BE2C (cell line): ENCODE data around the gene EPHA2.
"Not testable (repeated sequence)": the region's sequence is repeated elsewhere in the genome, so short reads cannot be mapped to it uniquely, and the experiment has no call there.

Experiments
- DNase-seq: peaks from one replicate; pipeline ENCODE4 v3.0.0-alpha.2; 2020
- H3K27me3 ChIP-seq: fragments of 250-450 bp; sonication (Bioruptor Pico); 2 replicates; pipeline ENCODE4 v1.5.1; 2020; ENCODE audit warnings: mild to moderate bottlenecking
- H3K36me3 ChIP-seq: fragments of 250-450 bp; sonication (Bioruptor Pico); 2 replicates; pipeline ENCODE4 v1.5.1; 2020; ENCODE audit warnings: mild to moderate bottlenecking
- H3K4me1 ChIP-seq: fragments of 250-450 bp; sonication (Bioruptor Pico); 2 replicates; pipeline ENCODE4 v1.5.1; 2020
- H3K4me3 ChIP-seq: 2 replicates; pipeline ENCODE4 v1.5.1; 2011; ENCODE audit warnings: low read depth, low read length
- H3K9me3 ChIP-seq: fragments of 250-450 bp; sonication (Bioruptor Pico); 2 replicates; pipeline ENCODE4 v1.5.1; 2020
- TF ChIP-seq, protein P1 (sequence below): IDR thresholded peaks from 2 replicates; pipeline ENCODE4 v1.5.1; 2012; ENCODE audit warnings: mild to moderate bottlenecking, low read depth, low read length

Gene EPHA2

DNA sequence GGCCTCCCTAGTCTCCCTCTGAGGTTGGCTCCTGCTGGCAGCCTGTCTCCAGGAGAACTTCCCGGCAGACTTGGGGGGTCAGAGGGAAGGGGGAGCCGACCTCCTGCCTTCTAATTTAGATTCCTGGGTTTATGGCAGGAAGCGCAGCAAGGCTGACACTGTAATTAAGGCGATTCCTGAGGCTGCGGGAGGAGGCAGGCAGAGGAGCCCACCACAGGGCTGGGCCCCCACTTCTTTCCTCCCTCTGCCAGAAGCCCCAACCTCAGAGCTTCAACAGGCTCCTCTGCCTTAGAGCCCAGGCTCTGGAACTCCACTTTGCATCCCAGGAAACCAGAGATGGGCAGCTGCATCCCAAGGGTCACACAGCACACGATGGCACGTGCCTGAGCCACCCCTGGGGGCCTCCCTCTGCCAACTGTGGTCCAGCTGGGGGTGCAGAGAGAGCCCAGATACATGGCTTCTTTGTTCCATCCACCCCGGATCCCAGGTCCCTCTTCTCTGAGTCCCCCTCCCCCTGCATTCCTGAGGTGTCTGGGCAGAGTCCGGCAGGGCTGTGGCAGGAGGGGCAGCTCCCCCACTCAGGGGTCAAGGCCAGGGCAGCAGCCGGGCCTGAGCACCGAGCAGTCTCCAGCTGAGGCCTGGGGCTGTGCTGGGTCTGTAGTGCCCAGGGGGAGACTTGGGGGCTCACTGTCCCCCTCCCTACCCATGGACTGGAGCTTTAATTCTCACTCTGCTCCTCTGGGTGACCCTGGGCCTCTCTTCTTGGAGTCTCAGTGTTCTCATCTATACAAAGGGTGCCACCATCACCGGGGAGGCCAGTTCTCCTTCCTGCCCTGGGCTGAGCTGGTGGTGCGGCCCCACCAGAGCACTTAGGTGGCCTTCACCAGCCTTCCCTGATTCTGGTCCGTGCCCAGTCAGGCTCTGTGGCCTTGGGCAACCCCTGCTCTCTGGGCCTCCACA lies 43.0 kb downstream of the EPHA2 start:
- H3K4me1 ChIP-seq, result no peaks in the 10 kb centered on the region
- no peaks in the 10 kb centered on the region for H3K36me3 ChIP-seq
- TF ChIP-seq, protein P1, sequence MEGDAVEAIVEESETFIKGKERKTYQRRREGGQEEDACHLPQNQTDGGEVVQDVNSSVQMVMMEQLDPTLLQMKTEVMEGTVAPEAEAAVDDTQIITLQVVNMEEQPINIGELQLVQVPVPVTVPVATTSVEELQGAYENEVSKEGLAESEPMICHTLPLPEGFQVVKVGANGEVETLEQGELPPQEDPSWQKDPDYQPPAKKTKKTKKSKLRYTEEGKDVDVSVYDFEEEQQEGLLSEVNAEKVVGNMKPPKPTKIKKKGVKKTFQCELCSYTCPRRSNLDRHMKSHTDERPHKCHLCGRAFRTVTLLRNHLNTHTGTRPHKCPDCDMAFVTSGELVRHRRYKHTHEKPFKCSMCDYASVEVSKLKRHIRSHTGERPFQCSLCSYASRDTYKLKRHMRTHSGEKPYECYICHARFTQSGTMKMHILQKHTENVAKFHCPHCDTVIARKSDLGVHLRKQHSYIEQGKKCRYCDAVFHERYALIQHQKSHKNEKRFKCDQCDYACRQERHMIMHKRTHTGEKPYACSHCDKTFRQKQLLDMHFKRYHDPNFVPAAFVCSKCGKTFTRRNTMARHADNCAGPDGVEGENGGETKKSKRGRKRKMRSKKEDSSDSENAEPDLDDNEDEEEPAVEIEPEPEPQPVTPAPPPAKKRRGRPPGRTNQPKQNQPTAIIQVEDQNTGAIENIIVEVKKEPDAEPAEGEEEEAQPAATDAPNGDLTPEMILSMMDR, result no peak
- H3K4me3 ChIP-seq, result no peak overlapping the region
- no peaks in the 10 kb centered on the region for H3K27me3 ChIP-seq
- no peak for DNase-seq
- no peaks in the 10 kb centered on the region for H3K9me3 ChIP-seq

DNA sequence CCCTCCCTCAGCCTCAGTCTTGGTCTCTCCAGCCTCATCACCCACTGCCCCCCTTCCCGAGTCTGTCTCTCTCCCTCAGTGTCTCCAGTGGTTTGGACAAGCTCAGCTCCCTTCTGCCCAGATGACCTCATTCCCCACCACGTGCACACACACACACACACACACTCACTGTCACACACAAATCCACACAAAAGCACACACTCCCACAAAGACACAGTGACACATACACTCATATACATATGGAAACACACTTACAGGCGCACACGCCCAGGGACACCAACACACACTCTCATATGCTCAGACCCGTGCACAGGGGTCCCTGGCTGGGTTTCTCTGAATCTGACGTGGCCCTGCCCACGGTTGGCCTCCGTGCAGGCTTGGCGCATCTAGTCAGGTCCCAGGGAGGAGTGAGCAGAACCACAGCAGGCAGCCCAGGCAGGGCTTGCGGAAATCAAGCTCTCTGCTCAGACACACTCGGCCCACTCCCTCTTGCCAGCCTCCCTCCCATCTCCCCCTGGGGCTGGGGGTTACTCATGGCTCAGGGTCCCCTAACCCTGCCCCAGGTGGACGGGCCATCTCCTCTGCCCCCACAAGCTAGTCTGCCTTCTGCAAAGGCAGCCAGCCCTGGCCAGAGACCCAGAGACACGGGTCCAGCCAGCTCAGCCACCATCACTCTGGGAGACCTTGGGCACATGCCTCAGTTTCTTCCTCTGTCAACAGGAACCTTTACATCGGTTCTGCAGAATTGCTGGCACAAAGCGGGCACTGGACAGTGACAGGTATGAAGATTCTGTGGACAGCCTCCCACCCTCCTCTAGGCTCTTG lies 43.9 kb downstream of the EPHA2 start:
- TF ChIP-seq, protein P1, result no peak
- no peak overlapping the region for H3K4me3 ChIP-seq
- H3K27me3 ChIP-seq, result no peaks in the 10 kb centered on the region
- no peaks in the 10 kb centered on the region for H3K9me3 ChIP-seq
- no peak for DNase-seq
- H3K4me1 ChIP-seq, result no peaks in the 10 kb centered on the region
- no peaks in the 10 kb centered on the region for H3K36me3 ChIP-seq

DNA sequence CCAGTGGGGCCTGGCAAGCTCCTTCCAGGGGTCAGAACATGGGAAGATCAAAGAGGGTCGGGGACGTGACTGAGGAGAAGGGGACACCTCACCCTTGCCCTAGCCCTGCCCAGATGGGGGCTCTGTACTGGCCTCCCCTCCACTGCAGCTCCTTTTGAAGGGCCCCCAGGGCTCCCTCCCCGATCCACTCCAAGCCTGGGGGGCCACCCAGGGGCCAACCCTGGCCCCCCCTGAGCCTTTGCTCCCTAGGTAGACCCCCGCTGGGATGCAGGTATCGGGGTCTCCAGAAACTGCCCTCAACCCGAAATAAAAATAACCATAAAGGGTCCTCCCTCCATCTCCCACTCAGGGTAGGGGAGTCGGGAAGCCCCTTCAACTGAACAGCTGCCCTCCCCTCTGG lies 45.0 kb downstream of the EPHA2 start:
- Histone ChIP-seq H3K4me3 (no peak overlapping the region), H3K36me3 (no peaks in the 10 kb centered on the region), H3K27me3 (no peaks in the 10 kb centered on the region), H3K4me1 (no peaks in the 10 kb centered on the region), H3K9me3 (no peaks in the 10 kb centered on the region)
- TF ChIP-seq, protein P1, result no peak
- no peak for DNase-seq

DNA sequence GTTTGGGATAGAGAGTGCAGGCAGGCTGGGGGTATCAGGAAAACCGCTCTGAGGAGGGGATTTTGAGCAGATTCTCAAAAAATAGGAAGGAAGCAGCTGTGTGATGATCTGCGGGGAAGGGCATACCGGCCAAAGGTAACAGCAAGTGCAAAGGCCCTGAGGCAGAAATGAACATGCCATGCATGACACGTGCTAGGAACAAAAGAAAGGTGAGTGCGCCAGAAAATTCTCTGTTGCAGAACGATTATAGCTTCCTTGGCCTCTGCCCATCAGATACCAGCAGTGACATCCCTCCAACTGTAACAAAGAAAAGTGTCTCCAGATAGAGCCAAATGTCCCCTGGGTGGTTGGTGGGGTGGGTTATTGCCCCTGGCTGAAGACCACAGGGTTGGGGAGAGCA lies 45.4 kb downstream of the EPHA2 start:
- H3K27me3 ChIP-seq, result no peaks in the 10 kb centered on the region
- H3K36me3 ChIP-seq, result no peaks in the 10 kb centered on the region
- TF ChIP-seq, protein P1, result no peak
- H3K4me3 ChIP-seq, result no peak overlapping the region
- DNase-seq, result no peak
- no peaks in the 10 kb centered on the region for H3K4me1 ChIP-seq
- no peaks in the 10 kb centered on the region for H3K9me3 ChIP-seq

DNA sequence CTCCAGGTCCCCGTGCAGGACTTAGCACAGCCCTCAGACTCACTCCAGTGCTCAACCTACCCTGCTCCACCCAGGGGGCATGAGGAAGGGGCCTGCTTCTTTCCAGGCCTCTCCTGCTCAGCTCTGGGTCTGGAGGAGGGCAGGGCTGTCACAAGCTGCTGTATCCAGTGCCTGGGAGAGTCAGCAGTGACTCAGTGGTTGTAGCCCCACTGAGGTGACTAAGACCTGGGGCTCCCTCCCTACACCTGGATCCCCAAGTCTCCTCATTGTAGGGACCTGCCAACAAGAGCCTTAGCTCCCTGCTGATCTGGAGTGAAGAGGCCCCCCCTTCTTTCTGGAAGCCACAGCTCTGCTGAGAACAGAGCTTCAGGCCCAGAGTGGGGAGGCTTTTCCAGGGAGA lies 46.3 kb downstream of the EPHA2 start:
- H3K4me1 ChIP-seq, result no peaks in the 10 kb centered on the region
- TF ChIP-seq, protein P1, result no peak
- H3K4me3 ChIP-seq, result no peak overlapping the region
- H3K27me3 ChIP-seq, result no peaks in the 10 kb centered on the region
- no peaks in the 10 kb centered on the region for H3K36me3 ChIP-seq
- DNase-seq, result no peak
- H3K9me3 ChIP-seq, result no peaks in the 10 kb centered on the region

DNA sequence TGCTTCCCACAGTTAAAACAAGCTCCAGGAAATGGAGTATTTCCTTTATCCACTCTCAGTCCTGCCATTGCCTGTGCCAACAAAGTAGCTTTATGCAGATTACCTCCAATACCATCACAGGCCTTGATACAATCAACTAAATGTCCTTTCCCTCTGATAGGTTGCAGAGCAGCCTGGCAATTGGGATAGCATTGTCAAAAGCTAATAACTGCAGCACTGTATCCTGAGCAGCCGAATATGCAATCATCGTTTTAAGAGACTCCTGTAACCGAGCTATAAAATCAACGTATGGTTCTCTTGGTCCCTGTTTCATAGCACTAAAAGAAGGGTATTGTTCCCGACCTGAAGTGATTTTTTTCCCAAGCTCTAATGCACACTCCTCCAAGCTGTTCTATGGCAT lies 48.8 kb downstream of the EPHA2 start:
- DNase-seq, H3K4me3 ChIP-seq, H3K27me3 ChIP-seq: not testable (repeated sequence)

More for the DNA sequence above, 48.8 kb downstream of the EPHA2 start:
- H3K36me3 ChIP-seq, H3K9me3 ChIP-seq, H3K4me1 ChIP-seq: not testable (repeated sequence)
